Umbilical cord (tissue), 2 donors: ENCODE measurements around the gene MEGF8. TPM values are rescaled to one million over a fixed set of nuclear protein-coding genes. Genes with fewer than 3 reads are reported as not detected.

Source experiments
- DNase-seq: peaks from one replicate; pipeline ENCODE4 v3.0.0-alpha.2; 2015; ENCODE audit warnings: low spot score
- total RNA-seq: library from RNA; depleted of rRNA; stranded (reverse); fragments of >200 nt; gene quantifications from one replicate; pipeline ENCODE4 v1.2.3, GENCODE V29; 2014; ENCODE audit warnings: low replicate concordance; ENCODE audit not compliant: insufficient read depth

Gene MEGF8
- total RNA-seq, 1 donor from 2014 or later = 19.5 TPM

- DNase-seq = no peak
Measured at GRCh38 chr19:42412661-42413076, 87.2 kb downstream of the MEGF8 start.

GRCh38 chr19:42419309-42419708, 93.9 kb downstream of the MEGF8 start:
- DNase-seq = no peak

GRCh38 chr19:42420055-42420544, 94.7 kb downstream of the MEGF8 start:
- DNase-seq = no peak

GRCh38 chr19:42421101-42421500, 95.7 kb downstream of the MEGF8 start:
- no peak for DNase-seq

GRCh38 chr19:42421591-42422031, 96.2 kb downstream of the MEGF8 start:
- no peak for DNase-seq

GRCh38 chr19:42422092-42422900, 96.9 kb downstream of the MEGF8 start:
- no peak for DNase-seq

- DNase-seq = no peak
Measured at GRCh38 chr19:42422901-42423461, 97.5 kb downstream of the MEGF8 start.

GRCh38 chr19:42423462-42424344, 98.3 kb downstream of the MEGF8 start:
- DNase-seq = peak; percentile 97

- DNase-seq = peak; percentile 73
Measured at GRCh38 chr19:42424345-42424707, 98.9 kb downstream of the MEGF8 start.

- no peak for DNase-seq
Measured at GRCh38 chr19:42424712-42425131, 99.3 kb downstream of the MEGF8 start.

GRCh38 chr19:42426643-42427042, 101.2 kb downstream of the MEGF8 start:
- DNase-seq = no peak

GRCh38 chr19:42427313-42427712, 101.9 kb downstream of the MEGF8 start, which contains the start of gene LIPE:
LIPE (minus strand) TSS chr19:42427388; CDS start chr19:42427149, 239 bp downstream.
- DNase-seq = peak; percentile 93

Other genes with a start within 250 kb of the MEGF8 start
- gene ZNF574, start 249.5 kb upstream of the MEGF8 start, total RNA-seq = 7.7 TPM
- 2.9 TPM for gene POU2F2, start 193.2 kb upstream of the MEGF8 start, total RNA-seq
- gene DEDD2, start 108.0 kb upstream of the MEGF8 start, total RNA-seq = 26.5 TPM
- 7.5 TPM for gene ZNF526, start 105.3 kb upstream of the MEGF8 start, total RNA-seq
- gene GSK3A, start 83.0 kb upstream of the MEGF8 start, total RNA-seq = 7.2 TPM
- 33.2 TPM for gene ERF, start 70.5 kb upstream of the MEGF8 start, total RNA-seq
- 10.4 TPM for gene CIC, start 56.4 kb upstream of the MEGF8 start, total RNA-seq
- not detected for gene PRR19, start 23.5 kb upstream of the MEGF8 start, total RNA-seq
- gene PAFAH1B3, start 23.0 kb upstream of the MEGF8 start, total RNA-seq = 3.4 TPM
- gene TMEM145, start 12.3 kb upstream of the MEGF8 start, total RNA-seq = not detected
- not detected for gene CNFN, start 64.7 kb downstream of the MEGF8 start, total RNA-seq
- 6.5 TPM for gene LIPE, start 101.8 kb downstream of the MEGF8 start, total RNA-seq
- gene CXCL17, start 117.3 kb downstream of the MEGF8 start, total RNA-seq = not detected
- 3.4 TPM for gene CEACAM1, start 202.8 kb downstream of the MEGF8 start, total RNA-seq